ENCODE results near the gene OSTF1.

The OSTF1 gene

GRCh38 chr9:75086541-75087288 lies 1.6 kb upstream of the OSTF1 start:
- no peak for DNase-seq

GRCh38 chr9:75087289-75087823 lies 958 bp upstream of the OSTF1 start:
- DNase-seq = peak in 1 of 2 experiments; percentile 26

GRCh38 chr9:75088646-75089372 lies 495 bp downstream of the OSTF1 start:
- DNase-seq = peak in 1 of 2 experiments; percentile 26

GRCh38 chr9:75089373-75089766 lies 1.1 kb downstream of the OSTF1 start:
- DNase-seq = no peak

- DNase-seq = no peak
Observed at GRCh38 chr9:75090579-75090978, 2.3 kb downstream of the OSTF1 start.

DNA sequence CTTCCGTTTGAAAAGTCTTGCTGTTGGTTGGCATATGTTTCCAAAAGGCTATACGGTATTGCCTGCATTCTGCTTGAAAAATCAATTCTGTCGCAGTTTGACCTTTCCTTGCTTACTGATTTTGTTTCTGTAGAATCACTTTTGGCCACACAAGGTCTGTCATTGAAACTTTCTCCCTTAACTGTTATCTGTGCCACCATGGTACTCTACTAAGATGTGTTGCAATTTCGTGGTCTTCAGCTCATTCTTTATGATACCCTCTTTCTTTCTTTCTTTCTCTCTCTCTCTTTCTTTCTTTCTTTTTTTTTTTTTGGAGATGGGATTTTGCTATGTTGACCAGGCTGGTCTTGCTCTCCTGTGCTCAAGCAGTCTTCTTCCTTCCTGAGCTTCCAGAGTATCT lies 4.5 kb downstream of the OSTF1 start:
- DNase-seq = no peak

DNA sequence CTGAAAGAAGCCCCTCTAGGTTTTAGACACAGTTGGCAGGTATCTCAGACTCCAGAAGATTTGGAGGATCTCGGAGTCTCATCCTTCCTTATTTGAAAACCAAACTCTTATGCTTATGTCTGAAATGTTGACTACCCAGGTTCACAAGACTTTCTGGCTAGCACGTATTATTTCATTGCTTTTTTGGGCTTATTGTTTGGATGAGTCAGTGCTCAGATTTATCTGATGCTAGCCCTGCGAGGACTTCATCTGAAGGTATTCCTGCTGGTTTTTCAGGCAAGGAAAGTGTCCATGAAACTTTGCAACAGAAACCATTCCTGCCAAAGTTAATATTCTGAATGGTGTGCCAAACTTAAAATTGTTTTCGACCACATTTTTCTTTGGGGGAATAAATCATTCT lies 8.5 kb downstream of the OSTF1 start:
- DNase-seq = no peak

GRCh38 chr9:75101004-75101588 lies 12.8 kb downstream of the OSTF1 start:
- DNase-seq = no peak

DNA sequence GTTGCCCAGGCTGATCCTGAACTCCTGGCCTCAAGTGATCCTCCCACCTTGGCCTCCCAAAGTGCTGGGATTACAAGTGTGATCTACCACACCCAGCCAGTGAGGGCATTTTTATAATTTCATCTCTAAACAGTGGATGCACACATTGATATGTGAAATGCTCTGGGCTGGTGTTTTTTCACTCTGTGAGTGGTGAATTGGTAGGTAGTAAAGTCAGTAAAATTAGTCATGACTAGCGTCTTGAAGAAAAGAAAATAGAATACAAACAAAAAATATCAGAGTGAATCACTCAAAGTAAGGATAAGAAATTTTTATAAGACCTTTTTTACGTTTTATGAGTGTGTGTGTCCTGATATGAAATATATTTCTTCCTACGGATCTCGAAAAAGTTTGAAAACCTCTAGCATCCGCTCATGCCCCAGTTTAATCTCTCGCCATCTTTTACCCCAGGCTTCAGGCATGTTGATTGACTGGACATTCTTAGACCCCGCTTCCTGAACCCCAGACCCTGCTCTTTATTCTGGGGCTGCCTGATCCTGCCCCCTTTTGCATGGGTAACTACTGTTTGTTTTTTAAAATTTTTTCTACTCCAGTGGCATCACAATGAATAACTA lies 14.0 kb downstream of the OSTF1 start:
- no peak for DNase-seq

- no peak for DNase-seq
Observed at GRCh38 chr9:75104607-75105006, 16.3 kb downstream of the OSTF1 start.

DNA sequence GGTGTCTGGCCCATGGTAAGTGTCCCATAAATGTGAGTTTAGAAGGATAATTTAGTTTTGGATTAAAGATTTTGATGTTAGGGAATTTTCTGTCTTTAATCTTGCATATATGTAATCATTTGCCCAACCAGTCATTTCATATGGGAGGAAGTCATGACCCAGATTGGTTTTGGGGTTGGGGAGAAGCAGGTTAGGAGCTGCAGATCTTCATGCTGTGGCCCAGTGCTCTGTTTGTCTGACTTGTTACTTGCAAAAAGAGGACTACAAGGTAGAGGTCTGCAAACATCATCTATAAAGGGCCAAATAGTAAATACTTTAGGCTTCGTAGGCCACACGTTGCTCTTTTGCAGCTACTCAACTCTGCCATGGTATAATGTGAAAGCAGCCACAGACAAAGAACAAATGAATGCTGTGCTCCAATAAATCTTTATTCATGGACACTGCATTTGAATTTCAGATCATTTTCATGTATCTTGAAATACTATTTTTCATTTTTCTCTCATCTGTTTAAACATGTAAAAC lies 16.8 kb downstream of the OSTF1 start:
- DNase-seq = no peak

- DNase-seq = no peak
Observed at GRCh38 chr9:75105841-75106240, 17.5 kb downstream of the OSTF1 start.

GRCh38 chr9:75106857-75107256 lies 18.5 kb downstream of the OSTF1 start:
- no peak for DNase-seq

DNA sequence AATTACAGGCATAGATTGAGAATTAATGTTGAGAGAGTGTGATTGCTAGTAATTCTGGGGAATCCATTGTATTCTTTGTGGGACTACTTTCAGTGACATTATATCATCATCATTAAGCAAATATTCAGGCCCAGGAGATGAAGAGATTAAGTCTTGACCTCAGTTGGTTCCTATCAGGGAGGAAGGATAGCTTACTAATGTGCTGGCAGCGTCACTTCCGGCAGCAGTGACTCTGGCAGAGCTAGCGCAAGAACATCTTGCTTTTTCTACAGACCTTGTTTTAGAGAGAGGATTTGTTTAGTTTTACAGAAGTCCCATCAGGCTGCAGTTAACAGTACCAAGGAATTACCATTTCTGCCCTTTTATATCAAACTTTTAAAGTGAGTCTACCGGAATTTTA lies 20.3 kb downstream of the OSTF1 start:
- no peak for DNase-seq

DNA sequence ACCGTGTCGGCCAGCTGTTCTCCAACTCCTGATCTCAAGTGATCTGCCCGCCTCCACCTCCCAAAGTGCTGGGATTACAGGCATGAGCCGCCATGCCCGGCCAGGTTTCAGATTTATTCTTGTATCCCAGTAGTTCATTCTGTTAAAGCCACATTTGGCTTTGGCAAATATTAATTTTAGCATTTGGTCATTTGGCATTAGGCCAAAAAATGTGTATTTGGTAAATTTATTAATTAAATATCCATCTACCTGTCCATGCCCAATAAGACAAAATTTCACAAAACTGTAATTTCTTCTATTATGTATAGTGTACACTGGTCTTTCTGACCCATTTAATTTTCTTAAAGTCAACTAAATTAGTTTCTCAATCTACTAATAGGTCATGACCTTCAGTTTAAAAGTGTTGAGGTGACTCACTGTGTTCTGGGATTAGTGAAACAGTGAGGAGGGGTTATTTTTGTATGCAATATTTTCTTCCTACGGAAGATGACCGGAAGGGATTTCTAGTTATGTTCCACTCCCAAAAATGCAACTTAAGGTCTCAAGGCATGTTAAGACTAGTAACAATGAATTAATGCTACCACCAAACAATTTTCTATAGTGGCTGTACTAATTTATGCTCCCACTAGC lies 21.0 kb downstream of the OSTF1 start:
- no peak for DNase-seq

DNA sequence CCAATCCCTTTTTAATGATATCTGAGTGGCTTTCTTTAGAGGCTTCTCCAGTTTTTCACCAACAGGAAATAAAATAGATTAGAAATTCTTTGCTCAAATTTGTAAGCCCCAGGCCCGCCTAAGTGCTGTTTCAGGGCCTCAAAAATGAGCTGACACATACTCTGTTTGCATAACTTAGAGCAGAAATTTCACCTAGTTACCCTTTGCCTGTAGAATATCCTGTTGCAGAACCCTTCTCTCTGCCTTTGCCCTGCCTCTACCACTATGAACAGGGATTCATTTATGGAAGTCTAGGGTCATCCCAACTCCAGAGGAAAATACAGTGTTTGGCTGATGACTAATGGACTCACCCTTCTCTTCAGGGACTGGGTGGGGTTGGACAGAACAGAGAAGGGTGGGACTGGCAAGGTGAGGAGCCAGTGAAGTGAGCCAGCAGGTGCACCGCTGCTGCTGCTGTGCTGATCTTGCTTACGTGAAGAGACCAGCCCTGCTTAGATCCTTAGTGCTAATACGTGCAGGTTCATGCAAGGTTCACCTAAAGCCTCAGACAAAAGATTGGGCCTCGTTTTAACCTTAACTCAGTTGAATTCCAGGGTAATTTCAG lies 22.8 kb downstream of the OSTF1 start:
- DNase-seq = no peak

- DNase-seq = no peak
Observed at GRCh38 chr9:75112789-75113188, 24.5 kb downstream of the OSTF1 start.

DNA sequence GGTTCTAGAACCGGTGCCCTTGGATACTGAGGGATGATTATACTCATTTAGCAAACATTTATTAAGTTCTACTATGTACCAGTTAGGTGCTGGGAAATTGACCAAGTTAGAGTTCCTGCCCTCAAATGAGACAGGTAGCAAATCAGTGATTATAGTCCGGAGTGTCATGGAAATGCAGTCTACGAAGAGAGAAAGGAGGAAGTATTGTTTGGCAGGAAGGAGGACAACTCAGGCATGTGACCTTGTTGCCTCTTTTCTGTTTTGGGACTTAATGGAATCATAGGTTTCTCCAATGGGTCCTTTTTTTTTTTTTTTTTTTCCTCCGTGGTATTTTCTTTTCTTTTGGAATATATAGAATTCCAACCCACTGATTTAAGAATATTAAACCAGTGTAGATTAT lies 28.0 kb downstream of the OSTF1 start:
- no peak for DNase-seq

- DNase-seq = no peak
Observed at GRCh38 chr9:75117564-75117963, 29.2 kb downstream of the OSTF1 start.

DNA sequence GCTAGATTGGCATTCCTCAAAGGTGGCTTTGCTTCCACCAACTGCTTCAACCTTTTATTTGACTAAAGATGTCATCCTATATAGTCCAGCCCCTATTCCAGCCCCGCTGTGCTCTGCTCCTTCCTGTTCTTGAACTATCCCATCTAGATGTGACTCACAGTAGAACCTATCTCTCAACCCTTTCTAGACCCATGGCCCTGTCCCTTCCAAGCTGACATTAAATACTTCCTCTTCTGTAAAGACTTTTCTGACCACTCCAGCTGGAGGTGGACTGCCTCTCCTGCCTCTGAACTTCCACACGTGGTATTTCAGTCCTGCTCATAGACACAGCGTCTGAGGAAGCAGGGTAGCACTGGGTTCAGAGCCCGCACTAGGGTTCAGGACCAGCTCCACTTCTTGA lies 32.4 kb downstream of the OSTF1 start:
- DNase-seq = no peak

- DNase-seq = no peak
Observed at GRCh38 chr9:75121914-75122558, 33.7 kb downstream of the OSTF1 start.

DNA sequence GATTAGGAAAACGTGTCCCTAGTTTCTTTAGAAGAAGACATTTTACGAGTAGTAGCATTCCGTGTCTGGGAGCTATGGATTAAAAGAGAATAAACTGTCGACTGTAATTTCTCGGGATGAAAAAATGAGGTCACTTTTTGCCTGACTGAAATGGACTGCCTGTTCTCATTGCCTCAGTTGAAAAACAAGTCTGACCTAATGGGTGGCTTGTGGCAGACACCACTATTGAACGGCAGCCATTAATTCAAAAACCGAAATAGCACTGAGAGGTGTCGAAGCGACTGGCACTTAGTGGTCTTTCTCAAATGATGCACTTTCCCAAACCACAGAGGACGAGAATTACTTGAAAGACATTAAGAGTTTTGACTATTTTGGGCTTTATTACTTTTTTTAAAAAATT lies 35.4 kb downstream of the OSTF1 start:
- DNase-seq = no peak

Data from SHP77 (cell line).